Ovary (tissue), 9 donors: ENCODE data around the gene REST. TPM values are rescaled to one million over a fixed set of nuclear protein-coding genes. Genes with fewer than 3 reads are reported as not detected.
A peak's percentile ranks its signal among the peaks of the same experiment; 100 is the strongest.

Source experiments
- DNase-seq, 5 donors: peaks; one replicate each; pipeline ENCODE4 v3.0.0-alpha.2; 2019 to 2020
- H3K27ac ChIP-seq, 2 donors: fragments of 200-600 bp; one replicate each; pipeline versions ENCODE4 v1.5.1 to v1.8.0; 2019 to 2022
- H3K27me3 ChIP-seq: fragments of 200-600 bp; one replicate; pipeline ENCODE4 v1.8.0; 2022
- H3K36me3 ChIP-seq: fragments of 200-600 bp; sonication (generic); one replicate; pipeline ENCODE4 v1.5.1; 2019
- H3K4me1 ChIP-seq: one replicate; pipeline ENCODE4 v1.8.1; 2013; ENCODE audit warnings: mild to moderate bottlenecking, moderate library complexity; ENCODE audit not compliant: insufficient read depth
- H3K4me3 ChIP-seq: fragments of 200-600 bp; sonication (generic); one replicate; pipeline ENCODE4 v1.5.1; 2017
- H3K9me3 ChIP-seq, 2 donors: fragments of 200-600 bp in 1 of 2; sonication (generic) in 1 of 2; one replicate each; pipeline versions ENCODE4 v1.5.1 to v1.8.1; 2013 to 2019; ENCODE audit warnings: mild to moderate bottlenecking in 1 of 2, moderate library complexity in 1 of 2
- EP300 ChIP-seq: sonication (generic); formaldehyde crosslinking; IDR thresholded peaks from one replicate; pipeline ENCODE4 v1.6.1; 2017; ENCODE audit warnings: antibody characterized with exemption
- POLR2A ChIP-seq: fragments of 450-650 bp; IDR thresholded peaks from one replicate; pipeline ENCODE4 v1.6.1; 2017; ENCODE audit warnings: antibody characterized with exemption, mild to moderate bottlenecking, moderate library complexity
- WGBS, 3 donors: extraction: QIAGEN DNeasy Blood & Tissue Kit in 1 of 3; methylation state at CpG; one replicate each; pipeline versions ENCODE4 v1.1.5 to v1.1.7; 2013 to 2017; 5-methylcytosine and 5-hydroxymethylcytosine counted together
- intact Hi-C, 4 donors: fragments of 100-400 bp; cut with DNase I; formaldehyde crosslinking; loops; one replicate each; pipeline versions ENCODE4 v1.11.0 to v1.15.1; 2022 to 2023
- polyA plus RNA-seq, 2 donors: library from polyadenylated mRNA; stranded (reverse); fragments of 200-250 nt in 1 of 2; fragments of 350-450 nt in 1 of 2; fragmentation: Illumina TruSeq in 1 of 2; extraction: RNeasy Lipid Tissue Mini Kit (QIAGEN cat#74804) in 1 of 2; gene quantifications; one replicate each; pipeline ENCODE4 v1.2.3, GENCODE V29; 2013 to 2014
- total RNA-seq, 7 donors: library from RNA; depleted of rRNA in 2 of 7; stranded (reverse); fragments of >200 nt in 2 of 7; fragmentation: NEBNext Ultra II Directional in 3 of 7; extraction: Animal tissue kit (Norgen Biotek cat#: 25700) in 3 of 7; gene quantifications; one replicate each; pipeline versions ENCODE4 v1.1.0 to v1.2.4, GENCODE V29; 2016 to 2023
- TF ChIP-seq, protein P1 (sequence below), 3 donors: fragments of 450-650 bp in 2 of 3; fragments of 200-600 bp in 1 of 3; IDR thresholded peaks; one replicate each; pipeline versions ENCODE4 v1.5.1 to v1.8.0; 2016 to 2022; ENCODE audit warnings: antibody characterized with exemption in 3 of 3, mild to moderate bottlenecking in 1 of 3
- donor health status: DM: no; HTN: no; CAD: no; lungs with moderate emphysema.
- donor health status: DM: no; HTN: no; CAD: no.
- donor health status: Bipolar disorder and iron deficiency.
- donor health status: DM: yes; HTN: yes; CAD: no.
- donor health status: DM: no; HTN: no; CAD: no.
- donor health status: DM: yes; HTN: yes; CAD: no.

Gene REST
- total and polyA plus RNA-seq, 9 donors, result 8.2 to 43.7 (median 31.5) TPM

DNA sequence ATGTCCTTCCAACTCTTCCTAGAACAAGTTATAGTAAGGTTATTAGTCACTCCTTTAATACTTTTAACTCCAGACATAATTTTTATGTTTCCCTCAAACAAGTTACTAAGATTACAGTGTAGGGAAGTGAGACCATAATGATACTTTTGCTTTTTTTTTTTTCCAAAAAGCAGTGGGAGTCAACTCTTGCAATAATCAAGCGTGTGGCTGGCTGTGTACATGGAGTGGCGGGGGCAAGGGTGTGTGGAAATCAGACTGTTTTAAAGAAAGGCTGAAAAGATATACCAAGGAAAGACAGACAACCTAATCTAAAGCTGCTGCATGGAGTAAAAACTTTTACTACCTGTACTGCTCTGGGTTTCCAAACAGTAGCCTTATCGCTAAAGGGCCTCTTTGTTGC lies 65.6 kb downstream of the REST start:
- WGBS, 3 donors, result 95 to 98% (median 96%) methylated on average over 3 of the region's 3 CpGs
- Histone ChIP-seq H3K27me3 (no peaks in the 10 kb centered on the region), H3K9me3 (no peaks in the 10 kb centered on the region), H3K36me3 (no peaks in the 10 kb centered on the region), H3K27ac (no peak overlapping the region), H3K4me1 (peaks cover 9% of the 10 kb centered on the region), H3K4me3 (no peak overlapping the region)
- TF ChIP-seq EP300, result no peak
- TF ChIP-seq, protein P1, sequence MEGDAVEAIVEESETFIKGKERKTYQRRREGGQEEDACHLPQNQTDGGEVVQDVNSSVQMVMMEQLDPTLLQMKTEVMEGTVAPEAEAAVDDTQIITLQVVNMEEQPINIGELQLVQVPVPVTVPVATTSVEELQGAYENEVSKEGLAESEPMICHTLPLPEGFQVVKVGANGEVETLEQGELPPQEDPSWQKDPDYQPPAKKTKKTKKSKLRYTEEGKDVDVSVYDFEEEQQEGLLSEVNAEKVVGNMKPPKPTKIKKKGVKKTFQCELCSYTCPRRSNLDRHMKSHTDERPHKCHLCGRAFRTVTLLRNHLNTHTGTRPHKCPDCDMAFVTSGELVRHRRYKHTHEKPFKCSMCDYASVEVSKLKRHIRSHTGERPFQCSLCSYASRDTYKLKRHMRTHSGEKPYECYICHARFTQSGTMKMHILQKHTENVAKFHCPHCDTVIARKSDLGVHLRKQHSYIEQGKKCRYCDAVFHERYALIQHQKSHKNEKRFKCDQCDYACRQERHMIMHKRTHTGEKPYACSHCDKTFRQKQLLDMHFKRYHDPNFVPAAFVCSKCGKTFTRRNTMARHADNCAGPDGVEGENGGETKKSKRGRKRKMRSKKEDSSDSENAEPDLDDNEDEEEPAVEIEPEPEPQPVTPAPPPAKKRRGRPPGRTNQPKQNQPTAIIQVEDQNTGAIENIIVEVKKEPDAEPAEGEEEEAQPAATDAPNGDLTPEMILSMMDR (IDR thresholded peaks at IDR 0.05), result no peak
- no peak for TF ChIP-seq POLR2A
- DNase-seq, result no peak
- intact Hi-C loops, result no loop called here

DNA sequence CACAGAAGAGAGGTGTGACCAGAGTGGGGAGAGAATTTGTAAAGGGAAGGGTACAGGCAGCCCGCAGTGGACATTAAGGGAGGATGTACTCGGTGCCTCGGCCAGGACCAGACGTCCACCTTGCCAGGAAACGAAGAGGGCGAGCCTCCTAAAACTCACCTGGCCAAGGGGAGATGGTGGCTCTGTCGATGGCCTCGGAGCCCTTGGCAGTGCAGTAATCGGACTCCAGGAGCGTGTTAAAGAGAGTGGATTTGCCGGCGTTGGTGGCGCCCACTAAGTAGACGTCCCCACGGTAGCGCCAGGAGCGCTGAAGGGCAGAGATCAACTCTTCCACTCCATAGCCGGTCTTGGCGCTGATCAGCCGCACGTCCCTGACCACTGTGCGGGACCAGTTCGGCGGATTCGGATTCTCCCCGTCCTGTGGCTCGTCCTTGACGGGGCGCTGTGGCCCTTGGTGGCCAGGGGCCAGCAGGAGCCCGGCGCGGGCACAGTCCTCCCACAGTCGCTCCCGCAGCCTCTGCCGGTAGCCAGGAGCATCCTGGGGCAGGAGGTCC lies 68.7 kb downstream of the REST start:
- H3K4me1 ChIP-seq, result peaks cover 19% of the 10 kb centered on the region
- DNase-seq, result peak in 3 of 5 donors; percentile 9 to 59 (median 19)
- no peaks in the 10 kb centered on the region for H3K36me3 ChIP-seq
- intact Hi-C loops, result loop anchor here in 1 of 4 donors (5.0 kb wide), 1 partner anchor 69 kb away; the partner anchor contains the start of gene REST
- 1 to 2% (median 2%) methylated on average over 29 to 35 of the region's 35 CpGs for WGBS, 3 donors
- H3K27me3 ChIP-seq, result no peaks in the 10 kb centered on the region
- H3K4me3 ChIP-seq, result peak overlapping the region; percentile 90
- H3K27ac ChIP-seq, result no peak overlapping the region
- TF ChIP-seq POLR2A, result no peak
- TF ChIP-seq, protein P1 (IDR thresholded peaks at IDR 0.05), result no peak
- TF ChIP-seq EP300, result no peak
- H3K9me3 ChIP-seq, result no peaks in the 10 kb centered on the region

DNA sequence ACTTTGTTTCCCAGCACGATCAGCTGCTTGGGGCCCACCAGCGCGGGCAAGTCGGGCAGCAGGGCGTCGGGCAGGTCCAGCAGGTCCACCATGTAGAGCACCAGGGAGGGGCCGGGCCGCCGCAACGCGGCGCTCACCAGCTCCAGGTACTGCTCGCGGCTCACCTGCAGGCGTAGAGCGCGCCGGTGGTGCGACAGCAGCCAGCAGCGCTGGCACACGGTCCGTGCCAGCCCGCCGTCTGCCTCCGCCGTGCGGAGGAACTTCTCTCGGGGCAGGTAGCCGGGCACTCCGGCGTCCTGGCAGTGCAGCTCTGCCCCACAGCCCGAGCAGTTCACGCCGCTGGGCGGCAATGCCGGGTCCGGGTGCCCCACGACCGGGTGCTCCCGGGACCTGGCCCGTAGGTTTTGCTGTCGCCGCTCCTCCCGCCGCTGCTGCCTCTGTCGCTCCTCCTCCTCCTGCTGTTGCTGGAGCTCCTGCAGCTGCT lies 69.2 kb downstream of the REST start:
- Histone ChIP-seq H3K27ac (peak overlapping the region in 1 of 2 donors; percentile 88), H3K4me1 (peaks cover 19% of the 10 kb centered on the region), H3K36me3 (no peaks in the 10 kb centered on the region), H3K4me3 (peak overlapping the region; percentile 90), H3K9me3 (no peaks in the 10 kb centered on the region), H3K27me3 (no peaks in the 10 kb centered on the region)
- intact Hi-C loops, result loop anchor here in 1 of 4 donors (5.0 kb wide), 1 partner anchor 70 kb away; the partner anchor contains the start of gene REST
- 0% methylated on average over 12 to 46 of the region's 46 CpGs for WGBS, 3 donors
- TF ChIP-seq POLR2A (no peak), EP300 (no peak)
- TF ChIP-seq, protein P1 (IDR thresholded peaks at IDR 0.05), result no peak
- peak in 2 of 5 donors; percentile 28 to 51 for DNase-seq

DNA sequence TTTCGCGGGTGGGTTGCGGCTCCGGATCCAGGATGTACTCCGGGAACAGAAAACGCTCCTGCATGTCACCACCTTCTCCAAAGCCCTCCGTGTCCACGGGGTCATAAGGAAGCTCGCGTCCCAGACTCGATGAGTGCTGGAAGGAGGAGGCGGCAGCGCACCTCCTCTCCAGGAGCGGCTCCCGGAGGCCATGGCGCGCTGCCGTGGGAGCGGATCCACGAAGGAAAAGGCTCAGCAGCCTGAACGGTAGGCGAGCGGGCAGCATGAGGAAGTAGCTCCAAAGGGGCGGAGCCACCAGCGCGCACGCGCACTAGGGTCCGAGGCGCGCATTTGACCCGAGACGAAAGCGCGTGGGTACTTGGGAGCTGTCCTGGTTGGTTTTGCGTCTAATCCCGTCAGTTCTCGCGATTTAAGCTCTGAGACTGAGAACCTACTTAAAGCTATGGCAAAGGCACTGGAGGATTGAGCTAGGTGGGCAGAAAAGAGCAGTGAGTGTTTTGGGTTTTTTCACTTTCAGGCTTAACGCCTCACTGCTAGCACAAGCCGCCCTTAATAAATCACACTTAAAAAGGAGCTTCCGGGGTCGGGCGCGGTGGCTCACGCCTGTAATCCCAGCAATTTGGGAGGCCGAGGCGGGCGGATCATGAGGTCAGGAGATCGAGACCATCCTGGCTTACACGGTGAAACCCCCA lies 69.8 kb downstream of the REST start, which contains the start of gene NOA1:
NOA1 (minus strand) TSS at position 286 of the 692 bp plus-strand sequence; CDS start at position 265, 21 bp downstream.
- intact Hi-C loops, result loop anchor here in 1 of 4 donors (5.0 kb wide), 1 partner anchor 70 kb away; the partner anchor contains the start of gene REST
- Histone ChIP-seq H3K9me3 (no peaks in the 10 kb centered on the region), H3K27ac (peak within 1 kb of the TSS; percentile 70 to 88), H3K4me3 (peak within 1 kb of the TSS; percentile 90), H3K4me1 (peaks cover 20% of the 10 kb centered on the region), H3K36me3 (no peaks in the 10 kb centered on the region), H3K27me3 (no peaks in the 10 kb centered on the region)
- WGBS, 3 donors, result 0 to 1% (median 1%) methylated on average over 43 to 51 of the region's 51 CpGs
- TF ChIP-seq, protein P1 (IDR thresholded peaks at IDR 0.05), result no peak
- TF ChIP-seq EP300 (no peak), POLR2A (peak; percentile 43)
- DNase-seq, result peak; percentile 96 to 99 (median 98)
